ENCODE results near the gene ATXN1.
A peak's percentile ranks its signal among the peaks of the same experiment; 100 is the strongest.

Gene ATXN1

GRCh38 chr6:16510245-16510644 lies 251.0 kb downstream of the ATXN1 start:
- Histone ChIP-seq H3K27ac (ENCODE audit: extremely low read depth, low read depth, low read length) (no peak overlapping the region), H3K9me3 (ENCODE audit: control insufficient read depth, insufficient read depth, low read depth, low read length) (no peaks in the 10 kb centered on the region), H3K4me3 (ENCODE audit: low read depth, low read length) (no peak overlapping the region), H3K36me3 (ENCODE audit: control insufficient read depth in 2 of 2, insufficient read depth in 1 of 2, low read length in 2 of 2) (no peaks in the 10 kb centered on the region), H3K4me1 (ENCODE audit: control insufficient read depth, insufficient read depth, low read length) (peaks cover 19% of the 10 kb centered on the region)
- TF ChIP-seq, protein P1, sequence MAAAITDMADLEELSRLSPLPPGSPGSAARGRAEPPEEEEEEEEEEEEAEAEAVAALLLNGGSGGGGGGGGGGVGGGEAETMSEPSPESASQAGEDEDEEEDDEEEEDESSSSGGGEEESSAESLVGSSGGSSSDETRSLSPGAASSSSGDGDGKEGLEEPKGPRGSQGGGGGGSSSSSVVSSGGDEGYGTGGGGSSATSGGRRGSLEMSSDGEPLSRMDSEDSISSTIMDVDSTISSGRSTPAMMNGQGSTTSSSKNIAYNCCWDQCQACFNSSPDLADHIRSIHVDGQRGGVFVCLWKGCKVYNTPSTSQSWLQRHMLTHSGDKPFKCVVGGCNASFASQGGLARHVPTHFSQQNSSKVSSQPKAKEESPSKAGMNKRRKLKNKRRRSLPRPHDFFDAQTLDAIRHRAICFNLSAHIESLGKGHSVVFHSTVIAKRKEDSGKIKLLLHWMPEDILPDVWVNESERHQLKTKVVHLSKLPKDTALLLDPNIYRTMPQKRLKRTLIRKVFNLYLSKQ (tag by site-specific recombination; IDR thresholded peaks at IDR 0.05; ENCODE audit: borderline replicate concordance): no peak
- no peak for TF ChIP-seq ZNF292 (tag by site-specific recombination; IDR thresholded peaks at IDR 0.05; ENCODE audit: borderline replicate concordance, low read depth)
- no peak for TF ChIP-seq ZNF157 (tag by site-specific recombination; IDR thresholded peaks at IDR 0.05)
- POLR2A ChIA-PET: no interaction called here
- CTCF ChIA-PET: interaction anchor here (0.5 to 8.4 kb wide), 30 partner anchors 8 to 1463 kb away, joined by 3 to 63 read pairs (median 4); partner anchors contain the start of gene ATXN1

DNA sequence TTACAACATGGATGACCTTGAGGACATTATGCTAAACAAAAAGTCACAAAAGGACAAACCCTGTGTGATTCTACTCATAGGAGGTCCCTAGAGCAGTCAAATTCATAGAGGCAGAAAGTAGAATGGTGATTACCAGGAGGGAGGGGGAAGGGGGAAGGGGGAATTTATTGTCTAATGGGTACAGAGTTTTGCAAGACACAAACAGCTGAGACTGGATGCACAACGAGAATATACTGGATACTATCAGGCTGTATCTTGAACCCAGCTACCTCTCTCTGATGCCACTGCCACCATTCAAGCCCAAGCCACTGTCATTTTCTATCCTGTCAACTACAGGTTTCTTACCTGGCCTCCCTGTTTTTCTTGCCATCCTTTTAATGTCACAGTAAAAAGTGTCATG lies 252.3 kb downstream of the ATXN1 start:
- Histone ChIP-seq H3K27ac (ENCODE audit: extremely low read depth, low read depth, low read length) (no peak overlapping the region), H3K4me3 (ENCODE audit: low read depth, low read length) (no peak overlapping the region), H3K36me3 (ENCODE audit: control insufficient read depth in 2 of 2, insufficient read depth in 1 of 2, low read length in 2 of 2) (no peaks in the 10 kb centered on the region), H3K9me3 (ENCODE audit: control insufficient read depth, insufficient read depth, low read depth, low read length) (no peaks in the 10 kb centered on the region), H3K4me1 (ENCODE audit: control insufficient read depth, insufficient read depth, low read length) (peaks cover 16% of the 10 kb centered on the region)
- TF ChIP-seq ZNF416 (tag by site-specific recombination; IDR thresholded peaks at IDR 0.05) (no peak), ZNF585B (tag by site-specific recombination; IDR thresholded peaks at IDR 0.05) (no peak)
- ChIA-PET POLR2A (no interaction called here), CTCF (no interaction called here)

GRCh38 chr6:16505711-16506357 lies 255.4 kb downstream of the ATXN1 start:
- no peaks in the 10 kb centered on the region for H3K9me3 ChIP-seq (ENCODE audit: control insufficient read depth, insufficient read depth, low read depth, low read length)
- 0 out of 2 replicates have a peak, but pooled peaks have one; percentile 4 for TF ChIP-seq ZNF654 (tag by site-specific recombination; IDR thresholded peaks at IDR 0.05; ENCODE audit: low read depth)
- no peak for TF ChIP-seq SP2 (tag by site-specific recombination; IDR thresholded peaks at IDR 0.05)
- TF ChIP-seq ZNF211 (tag by site-specific recombination; IDR thresholded peaks at IDR 0.05; ENCODE audit: low read depth): no peak
- no peak for TF ChIP-seq YY2 (tag by site-specific recombination; IDR thresholded peaks at IDR 0.05)
- no peak for TF ChIP-seq ZNF521 (tag by site-specific recombination; IDR thresholded peaks at IDR 0.05)
- no peak for TF ChIP-seq SCRT2 (tag by site-specific recombination; IDR thresholded peaks at IDR 0.05)
- no peak for TF ChIP-seq ZEB2 (tag by site-specific recombination; IDR thresholded peaks at IDR 0.05)
- no peak for TF ChIP-seq ZNF529 (tag by site-specific recombination; IDR thresholded peaks at IDR 0.05; ENCODE audit: insufficient replicate concordance)
- H3K27ac ChIP-seq (ENCODE audit: extremely low read depth, low read depth, low read length): no peak overlapping the region
- H3K4me1 ChIP-seq (ENCODE audit: control insufficient read depth, insufficient read depth, low read length): no peaks in the 10 kb centered on the region
- ChIA-PET CTCF (interaction anchor here (0.6 to 2.1 kb wide), 5 partner anchors 7 to 1605 kb away, joined by 3 to 21 read pairs (median 3); no protein-coding TSS in a partner anchor), POLR2A (no interaction called here)
- H3K4me3 ChIP-seq (ENCODE audit: low read depth, low read length): no peak overlapping the region
- H3K36me3 ChIP-seq (ENCODE audit: control insufficient read depth in 2 of 2, insufficient read depth in 1 of 2, low read length in 2 of 2): no peaks in the 10 kb centered on the region

DNA sequence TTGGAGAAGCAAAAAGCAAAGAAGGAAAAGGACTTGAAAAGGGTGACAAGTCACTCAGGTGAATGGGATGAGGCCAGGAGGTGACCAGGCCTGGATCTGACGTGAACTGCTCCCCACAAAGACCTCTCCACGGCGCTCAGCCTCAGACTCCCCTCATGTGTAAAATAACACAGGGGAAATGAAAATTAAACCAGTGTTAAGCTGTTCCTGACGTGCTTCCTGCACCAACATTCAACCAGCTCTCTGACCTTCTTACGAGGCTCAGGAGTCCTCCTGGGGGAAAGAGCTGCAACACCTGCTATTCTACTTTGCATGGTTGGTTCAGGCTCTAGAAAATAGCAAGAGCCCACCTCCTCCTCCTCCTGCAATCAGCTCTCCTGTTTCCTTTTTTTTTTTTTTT lies 256.7 kb downstream of the ATXN1 start:
- H3K36me3 ChIP-seq (ENCODE audit: control insufficient read depth in 2 of 2, insufficient read depth in 1 of 2, low read length in 2 of 2): no peaks in the 10 kb centered on the region
- POLR2A ChIA-PET: interaction anchor here (0.6 kb wide), 2 partner anchors 45 to 1105 kb away, joined by 3 to 6 read pairs; no protein-coding TSS in a partner anchor
- CTCF ChIA-PET: interaction anchor here (0.8 to 2.1 kb wide), 4 partner anchors 9 to 460 kb away, joined by 3 to 21 read pairs (median 4); no protein-coding TSS in a partner anchor
- TF ChIP-seq ZEB2 (tag by site-specific recombination; IDR thresholded peaks at IDR 0.05): no peak
- TF ChIP-seq, protein P2, sequence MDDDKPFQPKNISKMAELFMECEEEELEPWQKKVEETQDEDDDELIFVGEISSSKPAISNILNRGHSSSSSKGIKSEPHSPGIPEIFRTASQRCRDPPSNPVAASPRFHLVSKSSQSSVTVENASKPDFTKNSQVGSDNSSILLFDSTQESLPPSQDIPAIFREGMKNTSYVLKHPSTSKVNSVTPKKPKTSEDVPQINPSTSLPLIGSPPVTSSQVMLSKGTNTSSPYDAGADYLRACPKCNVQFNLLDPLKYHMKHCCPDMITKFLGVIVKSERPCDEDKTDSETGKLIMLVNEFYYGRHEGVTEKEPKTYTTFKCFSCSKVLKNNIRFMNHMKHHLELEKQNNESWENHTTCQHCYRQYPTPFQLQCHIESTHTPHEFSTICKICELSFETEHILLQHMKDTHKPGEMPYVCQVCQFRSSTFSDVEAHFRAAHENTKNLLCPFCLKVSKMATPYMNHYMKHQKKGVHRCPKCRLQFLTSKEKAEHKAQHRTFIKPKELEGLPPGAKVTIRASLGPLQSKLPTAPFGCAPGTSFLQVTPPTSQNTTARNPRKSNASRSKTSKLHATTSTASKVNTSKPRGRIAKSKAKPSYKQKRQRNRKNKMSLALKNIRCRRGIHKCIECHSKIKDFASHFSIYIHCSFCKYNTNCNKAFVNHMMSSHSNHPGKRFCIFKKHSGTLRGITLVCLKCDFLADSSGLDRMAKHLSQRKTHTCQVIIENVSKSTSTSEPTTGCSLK (tag by site-specific recombination; IDR thresholded peaks at IDR 0.05): no peak
- TF ChIP-seq ZNF560 (tag by site-specific recombination; IDR thresholded peaks at IDR 0.05; ENCODE audit: borderline replicate concordance): no peak
- TF ChIP-seq ZNF624 (tag by site-specific recombination; IDR thresholded peaks at IDR 0.05): no peak
- TF ChIP-seq GLIS1 (tag by site-specific recombination; IDR thresholded peaks at IDR 0.05): no peak
- TF ChIP-seq ZNF707 (tag by site-specific recombination; IDR thresholded peaks at IDR 0.05): no peak
- TF ChIP-seq ZNF157 (tag by site-specific recombination; IDR thresholded peaks at IDR 0.05): no peak
- TF ChIP-seq ZNF521 (tag by site-specific recombination; IDR thresholded peaks at IDR 0.05): no peak
- no peak for TF ChIP-seq ZNF16 (tag by site-specific recombination; IDR thresholded peaks at IDR 0.05; ENCODE audit: low read depth)
- no peak for TF ChIP-seq ZNF184 (tag by site-specific recombination; IDR thresholded peaks at IDR 0.05)
- TF ChIP-seq BCL11A (tag by site-specific recombination; IDR thresholded peaks at IDR 0.05; ENCODE audit: low read depth): no peak
- TF ChIP-seq ZNF837 (tag by site-specific recombination; IDR thresholded peaks at IDR 0.05): no peak
- TF ChIP-seq ZNF791 (tag by site-specific recombination; IDR thresholded peaks at IDR 0.05): no peak
- no peak for TF ChIP-seq ZBTB21 (tag by site-specific recombination; IDR thresholded peaks at IDR 0.05)
- TF ChIP-seq GLI2 (tag by site-specific recombination; IDR thresholded peaks at IDR 0.05; ENCODE audit: borderline replicate concordance, low read depth): no peak
- no peak for TF ChIP-seq ZNF221 (tag by site-specific recombination; IDR thresholded peaks at IDR 0.05; ENCODE audit: borderline replicate concordance)

More for the DNA sequence above, 256.7 kb downstream of the ATXN1 start:
- Histone ChIP-seq H3K4me3 (ENCODE audit: low read depth, low read length) (no peak overlapping the region), H3K4me1 (ENCODE audit: control insufficient read depth, insufficient read depth, low read length) (no peaks in the 10 kb centered on the region), H3K9me3 (ENCODE audit: control insufficient read depth, insufficient read depth, low read depth, low read length) (no peaks in the 10 kb centered on the region), H3K27ac (ENCODE audit: extremely low read depth, low read depth, low read length) (no peak overlapping the region)
